Activated CD4-positive, CD25-positive, alpha-beta regulatory T cell treated with anti-CD3 and anti-CD28 coated beads, Interleukin-2, amount 50 U/mL, for 24 hours (primary cell): ENCODE data around the gene SPON1.
A peak's percentile ranks its signal among the peaks of the same experiment; 100 is the strongest.
"Not testable (repeated sequence)": the region's sequence is repeated elsewhere in the genome, so short reads cannot be mapped to it uniquely, and the experiment has no call there.

Experiments
- ATAC-seq, 2 donors: fragments of 150-1000 bp; cut with Tn5 transposase; one replicate each; pipeline ENCODE4 v1.10.0; 2021; ENCODE audit warnings: mild to moderate bottlenecking in 1 of 2, moderate library complexity in 1 of 2

The SPON1 gene

GRCh38 chr11:13962562-13963168 is at the start of gene SPON1:
Gene SPON1, plus strand, starts transcription at chr11:13962723. Its CDS starts 182 bp downstream, at chr11:13962905.
- ATAC-seq, result peak; percentile 54 to 63

- ATAC-seq, result no peak
Observed at GRCh38 chr11:13917264-13917663, 45.3 kb upstream of the SPON1 start.

GRCh38 chr11:13917904-13918303 is 44.6 kb upstream of the SPON1 start:
- ATAC-seq, result no peak

- no peak for ATAC-seq
Observed at GRCh38 chr11:13920756-13921155, 41.8 kb upstream of the SPON1 start.

- ATAC-seq, result no peak
Observed at GRCh38 chr11:13921545-13921944, 41.0 kb upstream of the SPON1 start.

- ATAC-seq, result no peak
Observed at GRCh38 chr11:13923182-13923581, 39.3 kb upstream of the SPON1 start.

GRCh38 chr11:13923716-13924650 is 38.5 kb upstream of the SPON1 start:
- ATAC-seq, result peak; percentile 17 to 30

GRCh38 chr11:13924801-13925327 is 37.7 kb upstream of the SPON1 start:
- no peak for ATAC-seq

- ATAC-seq, result not testable (repeated sequence)
Observed at GRCh38 chr11:13926366-13926765, 36.2 kb upstream of the SPON1 start.

- ATAC-seq, result no peak
Observed at GRCh38 chr11:13926981-13927380, 35.5 kb upstream of the SPON1 start.

GRCh38 chr11:13927481-13927880 is 35.0 kb upstream of the SPON1 start:
- ATAC-seq, result no peak

- no peak for ATAC-seq
Observed at GRCh38 chr11:13928566-13929251, 33.8 kb upstream of the SPON1 start.

GRCh38 chr11:13929395-13929891 is 33.1 kb upstream of the SPON1 start:
- ATAC-seq, result no peak

GRCh38 chr11:13931356-13931755 is 31.2 kb upstream of the SPON1 start:
- no peak for ATAC-seq

GRCh38 chr11:13937154-13937553 is 25.4 kb upstream of the SPON1 start:
- not testable (repeated sequence) for ATAC-seq

- ATAC-seq, result not testable (repeated sequence)
Observed at GRCh38 chr11:13938829-13939228, 23.7 kb upstream of the SPON1 start.

GRCh38 chr11:13939961-13940906 is 22.3 kb upstream of the SPON1 start:
- ATAC-seq, result no peak

- no peak for ATAC-seq
Observed at GRCh38 chr11:13940907-13941256, 21.6 kb upstream of the SPON1 start.

GRCh38 chr11:13941775-13942174 is 20.7 kb upstream of the SPON1 start:
- ATAC-seq, result no peak

GRCh38 chr11:13942378-13942777 is 20.1 kb upstream of the SPON1 start:
- ATAC-seq, result no peak

- ATAC-seq, result no peak
Observed at GRCh38 chr11:13942971-13943381, 19.5 kb upstream of the SPON1 start.

GRCh38 chr11:13944016-13944415 is 18.5 kb upstream of the SPON1 start:
- ATAC-seq, result no peak
